DND-41 (cell line): ENCODE results near the gene RNF182.

ENCODE experiments used
- EZH2 ChIP-seq: IDR thresholded peaks from 3 replicates; pipeline ENCODE4 v1.6.1; 2012; ENCODE audit warnings: borderline replicate concordance, low read depth, mild to moderate bottlenecking, moderate library complexity, low read length, inconsistent platforms; ENCODE audit not compliant: severe bottlenecking
- TF ChIP-seq, protein P1 (sequence below): IDR thresholded peaks from 2 replicates; pipeline ENCODE4 v1.5.1; 2012; ENCODE audit warnings: borderline replicate concordance, low read length, moderate library complexity, mild to moderate bottlenecking; ENCODE audit not compliant: poor library complexity, severe bottlenecking; ENCODE audit errors: extremely low read depth

DNA sequence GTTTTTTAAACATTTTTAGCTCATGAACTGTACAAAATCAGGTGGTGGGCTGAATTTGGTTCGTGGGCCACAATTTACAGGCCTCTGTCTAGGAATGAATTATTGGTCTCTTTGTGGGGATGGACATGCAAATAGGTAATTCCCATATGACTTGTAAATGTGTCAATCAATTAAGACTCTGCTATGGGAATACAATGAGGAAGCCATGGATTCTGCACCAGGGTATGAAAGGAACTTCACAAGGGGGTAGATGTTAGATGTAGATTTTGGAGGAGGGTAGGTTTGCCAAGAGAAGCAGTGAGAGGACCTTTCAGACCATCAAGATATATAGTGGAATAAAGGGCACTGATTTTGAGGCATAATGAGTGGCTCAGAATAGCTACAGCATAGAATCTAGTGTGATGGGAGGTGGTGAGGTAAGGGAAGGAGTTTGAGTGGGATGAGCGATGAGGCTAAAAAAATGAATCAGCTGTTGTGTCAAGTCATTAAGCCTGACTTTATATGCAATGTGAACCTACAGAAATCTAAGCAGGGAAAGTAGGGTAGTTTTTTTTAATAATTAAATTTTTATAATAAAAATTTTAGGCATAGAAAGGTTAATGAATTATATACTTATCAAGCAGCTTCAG lies 32.6 kb upstream of the RNF182 start:
- no peak for TF ChIP-seq EZH2
- TF ChIP-seq, protein P1, sequence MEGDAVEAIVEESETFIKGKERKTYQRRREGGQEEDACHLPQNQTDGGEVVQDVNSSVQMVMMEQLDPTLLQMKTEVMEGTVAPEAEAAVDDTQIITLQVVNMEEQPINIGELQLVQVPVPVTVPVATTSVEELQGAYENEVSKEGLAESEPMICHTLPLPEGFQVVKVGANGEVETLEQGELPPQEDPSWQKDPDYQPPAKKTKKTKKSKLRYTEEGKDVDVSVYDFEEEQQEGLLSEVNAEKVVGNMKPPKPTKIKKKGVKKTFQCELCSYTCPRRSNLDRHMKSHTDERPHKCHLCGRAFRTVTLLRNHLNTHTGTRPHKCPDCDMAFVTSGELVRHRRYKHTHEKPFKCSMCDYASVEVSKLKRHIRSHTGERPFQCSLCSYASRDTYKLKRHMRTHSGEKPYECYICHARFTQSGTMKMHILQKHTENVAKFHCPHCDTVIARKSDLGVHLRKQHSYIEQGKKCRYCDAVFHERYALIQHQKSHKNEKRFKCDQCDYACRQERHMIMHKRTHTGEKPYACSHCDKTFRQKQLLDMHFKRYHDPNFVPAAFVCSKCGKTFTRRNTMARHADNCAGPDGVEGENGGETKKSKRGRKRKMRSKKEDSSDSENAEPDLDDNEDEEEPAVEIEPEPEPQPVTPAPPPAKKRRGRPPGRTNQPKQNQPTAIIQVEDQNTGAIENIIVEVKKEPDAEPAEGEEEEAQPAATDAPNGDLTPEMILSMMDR = no peak
